Measurements from ENCODE around the gene CAB39L.

DNA sequence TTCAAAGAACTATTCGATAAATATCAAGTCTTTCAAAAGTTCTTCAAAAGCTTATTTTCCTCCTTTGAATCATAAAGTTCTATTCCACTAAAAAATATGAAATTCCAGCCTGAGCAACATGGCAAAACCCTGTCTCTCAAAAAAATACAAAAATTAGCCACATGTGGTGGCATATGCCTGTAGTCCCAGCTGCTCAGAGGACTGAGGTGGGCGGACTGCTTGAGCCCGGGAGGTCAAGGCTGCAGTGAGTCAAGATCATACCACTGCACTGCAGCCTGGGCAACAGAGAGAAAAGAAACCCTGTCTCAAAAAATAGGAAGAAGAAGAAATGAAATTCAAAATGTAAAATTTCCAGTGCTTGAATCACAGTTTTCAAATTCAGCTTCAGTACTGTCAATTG, 24.6 kb downstream of the CAB39L start:
- TF ChIP-seq RAD21 (IDR thresholded peaks at IDR 0.05; ENCODE audit: low read depth) (no peak), CREB1 (IDR thresholded peaks at IDR 0.05; ENCODE audit: low read depth) (no peak)

All from Ishikawa (cell line).